Activated gamma-delta T cell treated with Interleukin-2 at 50 U/mL for 16 hours (primary cell): ENCODE results near the gene MRGPRE.

Experiments used
- DNase-seq: peaks from one replicate; pipeline ENCODE4 v3.0.0-alpha.2; 2020

The MRGPRE gene

DNA sequence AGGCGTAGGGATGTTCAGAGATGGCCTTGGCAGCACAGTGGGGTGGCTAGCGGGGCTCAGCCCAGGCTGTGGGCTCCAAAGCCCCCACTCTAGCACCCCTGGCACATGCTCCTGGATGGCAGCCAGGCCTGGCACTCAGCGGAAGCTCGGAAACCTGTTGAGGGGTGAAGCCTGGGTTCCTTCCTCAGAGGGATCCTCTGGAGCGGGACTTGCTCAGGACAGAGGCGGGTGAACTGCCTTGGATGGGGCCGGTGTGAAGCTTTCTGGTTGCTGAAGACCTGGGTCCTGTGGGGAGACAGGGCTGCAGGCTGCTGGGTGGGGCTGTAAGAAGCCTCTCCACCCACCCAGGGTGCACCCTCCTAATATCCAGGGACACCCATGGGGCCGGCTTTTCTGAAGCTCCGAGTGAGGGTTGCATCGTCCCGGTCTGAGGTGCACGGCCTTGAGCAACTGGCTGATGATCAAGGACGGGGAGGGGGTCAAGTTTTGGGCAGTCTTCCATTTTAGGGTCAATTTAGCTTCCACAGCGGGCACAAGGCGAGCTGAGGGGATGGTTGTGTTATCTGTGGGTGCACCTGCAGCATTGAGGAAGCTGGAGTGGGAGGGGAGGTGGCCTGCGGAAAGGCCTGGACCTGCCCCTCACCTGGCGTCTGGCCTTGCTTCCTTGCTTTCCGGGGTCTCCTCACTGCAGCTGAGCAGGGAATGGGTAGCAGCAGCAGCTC, 5.2 kb downstream of the MRGPRE start:
- DNase-seq: no peak

DNA sequence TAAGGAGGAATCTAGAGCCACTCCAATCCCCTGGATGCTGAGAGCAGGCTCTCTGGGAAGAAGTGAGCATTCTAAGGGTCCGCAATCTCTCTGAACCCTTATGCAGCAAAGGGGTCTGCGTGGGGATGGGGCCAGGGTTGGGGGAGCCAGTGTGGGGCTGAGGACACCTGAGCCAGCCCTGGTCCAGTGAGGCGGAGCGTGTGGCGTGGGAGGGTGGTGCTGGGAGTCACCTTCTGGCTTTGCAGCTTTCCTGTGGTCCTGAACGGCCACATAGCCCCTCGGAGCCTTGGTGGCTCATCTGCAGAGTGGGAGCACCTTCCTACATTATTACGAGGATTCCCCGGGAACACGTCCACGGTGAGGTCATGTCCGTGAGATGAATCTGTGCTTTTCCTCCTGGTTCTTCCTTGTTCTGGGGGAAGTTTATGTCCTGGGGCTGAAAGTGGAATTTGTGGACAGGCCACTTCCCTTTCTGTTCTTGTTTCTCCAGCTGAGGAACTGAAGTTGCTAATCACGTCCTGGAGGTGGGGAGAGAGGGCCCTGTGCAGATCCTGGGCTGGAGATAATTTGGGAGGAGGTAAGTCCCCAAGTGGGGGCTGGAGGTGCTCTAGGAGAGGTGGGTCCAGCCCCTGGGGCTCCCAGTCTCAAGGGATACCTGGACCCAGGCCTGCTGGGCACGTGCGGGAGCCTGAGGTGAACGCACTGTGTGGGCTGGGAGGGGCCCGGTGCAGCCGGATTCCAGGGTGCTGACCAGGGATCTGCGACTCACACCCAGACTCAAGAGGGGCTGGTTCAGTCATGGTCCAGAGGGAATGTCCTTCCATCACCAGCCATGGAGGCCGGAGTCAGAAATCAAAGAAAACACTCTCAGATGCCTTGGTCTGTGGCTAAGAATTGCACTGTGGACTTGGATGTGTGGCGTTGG, 6.1 kb downstream of the MRGPRE start:
- no peak for DNase-seq

DNA sequence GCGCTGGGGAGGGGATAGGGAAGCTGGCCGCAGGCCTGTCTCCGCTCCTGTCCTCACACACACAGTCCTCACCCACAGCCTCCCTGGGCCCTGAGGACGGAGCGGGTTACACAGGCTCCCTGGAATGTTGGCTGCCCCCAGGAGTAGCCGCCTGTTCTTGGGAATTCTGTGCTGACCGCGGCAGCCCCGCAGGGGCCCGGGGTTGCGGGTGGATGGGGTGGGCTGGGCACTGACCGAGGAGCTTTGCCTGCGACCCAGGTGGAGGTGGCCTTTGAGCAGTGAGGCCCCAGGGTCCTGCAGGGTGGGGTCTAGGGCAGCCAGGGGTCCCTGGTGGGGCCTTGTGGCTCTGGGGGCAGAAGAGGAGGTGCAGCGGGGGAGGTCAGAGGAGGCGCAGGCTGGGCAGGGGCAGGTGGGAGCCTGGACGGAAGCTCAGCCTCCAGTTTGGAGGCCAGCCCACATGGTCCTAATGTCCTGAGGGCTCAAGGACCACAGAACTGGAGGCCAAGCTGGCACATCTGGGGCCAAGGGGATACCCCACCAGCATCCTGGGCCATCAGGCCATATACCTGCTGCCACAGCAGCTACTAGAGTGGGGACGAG, 7.0 kb downstream of the MRGPRE start:
- no peak for DNase-seq

DNA sequence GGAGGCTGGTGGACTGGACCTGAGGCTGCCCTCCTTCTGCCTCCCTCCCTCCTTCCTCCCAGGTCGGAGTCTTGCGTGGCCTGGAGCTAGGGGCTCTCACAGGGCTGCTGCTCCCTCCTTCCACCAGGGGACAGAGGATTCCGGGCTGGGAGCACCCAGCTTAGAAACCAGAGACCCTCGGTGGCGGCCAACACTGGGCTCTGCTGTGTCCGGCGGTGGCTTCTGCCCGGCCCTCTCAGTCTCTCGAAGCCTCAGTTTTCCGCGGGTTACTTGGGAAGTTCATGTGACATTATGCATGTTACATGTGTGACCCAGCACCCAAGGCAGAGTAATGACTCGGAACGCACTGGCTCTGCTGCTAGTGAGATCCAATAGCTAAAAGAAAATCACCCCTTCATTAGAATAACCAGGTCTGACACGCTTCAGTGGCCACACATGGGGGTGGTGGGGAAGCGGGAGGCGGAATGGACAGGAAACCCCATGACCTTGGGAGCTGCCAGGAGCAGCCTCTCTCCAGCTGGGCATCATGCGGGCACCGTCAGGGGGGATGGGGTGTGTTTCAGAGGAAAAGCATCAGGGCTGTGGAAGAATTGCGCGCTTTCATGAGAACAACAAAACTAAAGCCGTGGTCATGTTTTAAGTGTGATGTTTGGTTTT, 7.7 kb downstream of the MRGPRE start:
- DNase-seq: no peak

DNA sequence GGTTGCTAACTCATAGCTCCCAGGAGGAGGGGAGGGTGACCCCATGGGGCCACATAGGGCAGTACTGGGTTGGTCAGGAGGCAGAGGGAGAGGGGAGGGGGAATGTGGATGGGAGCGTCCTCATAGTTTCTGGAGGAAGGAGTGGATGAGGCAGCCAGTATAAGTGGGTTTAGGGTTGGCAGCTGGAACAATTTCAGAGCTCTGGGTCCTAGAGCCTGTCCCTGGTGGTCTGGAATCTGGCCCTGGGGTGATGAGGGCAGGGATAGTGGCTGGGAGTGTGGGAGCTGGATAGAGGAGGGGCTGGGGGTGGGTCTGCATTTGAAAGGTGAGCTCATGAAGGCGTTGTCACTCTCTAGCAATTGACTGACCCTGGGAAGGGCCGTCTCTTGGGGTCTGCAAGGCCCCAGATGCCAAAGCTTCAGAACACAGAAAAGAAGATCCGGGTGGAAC, 8.3 kb downstream of the MRGPRE start:
- DNase-seq: no peak

DNA sequence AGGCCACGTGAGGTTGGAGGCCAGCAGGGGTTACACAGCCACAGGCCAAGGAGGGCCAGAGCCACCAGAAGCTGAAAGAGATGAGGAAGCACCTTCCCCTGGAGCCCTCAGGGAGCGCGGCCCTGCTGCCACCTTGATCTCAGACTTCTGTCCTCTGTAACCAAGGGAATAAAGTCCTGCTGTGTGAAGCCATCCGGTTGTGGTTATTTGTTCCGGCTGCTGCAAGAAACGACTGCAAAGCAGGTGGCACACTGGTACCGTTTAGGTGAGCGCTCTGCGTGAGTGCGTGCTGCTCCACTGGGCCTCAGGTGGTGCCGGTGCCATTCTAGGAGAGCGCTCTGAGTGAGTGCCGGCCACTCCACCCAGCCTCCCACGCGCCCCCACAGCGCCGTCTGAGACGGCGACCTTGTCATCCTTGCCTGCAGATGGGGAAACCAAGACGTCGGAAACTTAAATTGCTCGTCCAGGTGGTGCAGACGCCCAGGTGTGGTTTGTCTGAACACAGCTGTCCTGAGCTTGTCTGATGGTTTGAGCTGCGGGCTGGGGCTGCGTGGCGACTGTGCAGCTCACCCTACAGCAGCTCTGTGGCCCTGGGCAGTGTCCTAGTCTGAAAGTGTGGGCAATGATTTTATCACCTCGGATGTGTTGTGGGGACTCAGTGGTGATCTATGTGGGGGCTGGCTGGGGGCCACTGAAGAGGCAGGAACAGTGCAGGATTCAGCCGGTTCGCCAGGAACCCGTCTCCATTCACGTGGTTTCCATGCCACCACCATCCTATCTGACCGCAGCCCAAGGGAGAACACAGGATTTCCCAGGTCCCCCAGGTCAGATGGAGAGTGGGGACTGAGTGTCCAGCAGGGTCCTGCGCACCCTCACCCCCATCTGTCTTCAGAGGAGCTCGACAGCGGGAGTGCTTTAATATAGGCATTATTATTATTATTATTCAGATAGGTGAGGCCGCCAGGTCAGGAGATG, 9.0 kb downstream of the MRGPRE start:
- no peak for DNase-seq

DNA sequence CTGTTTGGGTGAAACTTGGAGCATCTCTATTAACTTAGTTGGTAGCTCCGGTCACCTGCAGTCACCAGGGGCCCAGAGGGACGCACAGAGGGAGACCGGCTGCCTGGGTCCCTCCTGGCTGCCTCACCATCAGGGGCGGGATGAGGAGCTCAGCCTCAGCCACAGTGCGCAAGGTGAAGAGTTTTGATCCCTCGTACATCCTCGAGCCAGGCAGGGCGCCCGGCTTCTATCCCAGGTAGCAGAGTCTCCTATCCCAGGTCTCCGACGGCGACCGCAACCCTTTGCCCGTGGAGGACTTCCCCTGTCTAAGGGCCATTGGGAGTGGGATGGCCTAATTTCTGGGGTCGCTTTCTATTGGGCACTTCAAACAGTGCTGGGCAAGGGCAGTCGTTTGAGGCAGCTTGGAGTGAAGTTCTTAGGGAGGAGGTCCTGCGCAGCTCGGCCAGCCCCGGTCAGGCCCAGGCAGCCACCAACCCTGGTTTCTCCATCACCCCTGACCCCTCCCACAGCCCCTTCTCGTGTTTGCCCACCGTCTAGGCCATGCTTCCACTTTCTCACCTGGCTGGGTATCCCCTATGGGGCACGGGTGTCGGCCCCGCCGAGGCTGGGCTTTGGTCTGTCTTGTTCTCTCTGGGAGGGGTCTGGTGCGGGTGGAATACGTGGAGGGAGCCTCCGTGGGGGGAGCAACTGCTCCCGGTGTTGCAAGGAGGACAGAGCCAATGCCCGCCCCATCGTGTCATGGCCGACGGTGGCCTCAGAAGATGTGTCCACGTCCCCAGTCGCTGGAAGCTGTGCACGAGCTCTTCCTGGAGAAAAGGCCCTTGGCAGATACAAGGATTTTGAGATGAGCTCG, 10.0 kb downstream of the MRGPRE start:
- DNase-seq: no peak

DNA sequence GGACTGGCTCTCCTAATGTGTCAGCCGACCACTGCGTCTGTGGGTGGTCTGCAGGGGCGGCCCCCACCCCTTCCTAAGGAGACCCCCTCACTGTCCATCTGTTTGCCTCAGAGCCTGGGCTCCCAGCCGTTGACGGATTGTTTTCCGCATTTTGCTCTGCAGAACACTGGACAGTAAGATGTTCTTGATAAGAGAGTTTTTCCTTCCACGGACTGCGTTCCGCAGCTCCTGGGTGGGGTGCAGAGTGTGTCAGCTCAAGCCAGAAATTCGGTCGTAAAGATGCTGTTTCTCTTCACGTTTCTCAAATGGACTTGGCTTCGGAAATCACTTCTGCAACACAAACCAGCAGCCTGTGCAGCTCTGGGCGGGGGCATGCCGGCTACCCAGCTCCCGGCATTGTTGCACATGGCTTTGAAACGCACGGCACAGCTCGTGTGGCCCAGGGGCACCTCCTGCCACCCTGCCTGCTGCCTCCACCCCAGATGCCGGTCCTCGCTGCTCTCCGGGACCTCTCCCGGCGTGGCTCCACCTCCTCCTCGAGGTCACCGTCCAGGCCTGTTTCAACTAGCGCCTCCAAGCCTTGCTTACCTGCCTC, 10.7 kb downstream of the MRGPRE start:
- DNase-seq: no peak

DNA sequence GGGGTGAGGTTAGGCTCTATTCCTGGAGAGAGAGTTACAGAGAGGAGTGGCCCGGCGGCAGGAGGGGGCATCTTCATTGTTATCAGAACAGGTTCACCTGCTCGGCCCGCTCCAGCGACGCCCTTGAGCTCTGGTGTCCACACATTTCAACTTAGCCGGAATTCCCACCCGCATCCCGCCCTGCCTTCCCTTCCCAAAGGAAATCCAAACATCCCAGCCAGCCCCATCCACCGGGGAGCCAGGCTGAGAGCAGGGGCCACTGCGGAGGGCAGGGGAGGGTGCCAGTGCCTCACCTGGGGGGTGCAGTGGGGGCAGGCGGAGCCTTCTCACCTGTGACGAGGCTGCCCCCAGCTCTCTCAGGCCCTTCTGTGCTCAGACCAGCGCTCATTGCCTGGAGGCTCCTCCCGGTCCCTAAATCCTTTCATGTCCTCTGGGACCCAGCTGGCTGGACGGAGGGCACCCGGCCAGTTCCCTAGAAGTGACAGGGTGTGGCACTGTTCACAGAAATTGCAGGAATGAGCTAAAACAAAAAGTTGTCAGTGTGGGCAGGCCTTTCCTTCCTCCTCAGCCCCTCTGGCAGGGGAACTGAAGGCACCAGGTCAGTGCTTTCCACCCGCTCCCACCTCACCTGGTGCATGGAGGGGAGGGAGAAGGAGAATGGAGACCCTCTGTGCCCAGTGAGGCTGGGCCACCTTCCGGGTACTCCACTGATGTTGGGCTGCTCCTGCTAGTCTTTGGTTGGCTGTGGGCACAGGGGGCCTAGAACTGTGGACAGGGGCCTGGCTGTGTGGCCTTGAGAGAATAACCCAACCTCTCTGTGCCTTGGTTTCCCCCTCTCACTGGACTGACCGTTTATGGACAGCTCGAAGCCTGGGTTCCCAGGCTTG, 11.5 kb downstream of the MRGPRE start:
- DNase-seq: no peak

DNA sequence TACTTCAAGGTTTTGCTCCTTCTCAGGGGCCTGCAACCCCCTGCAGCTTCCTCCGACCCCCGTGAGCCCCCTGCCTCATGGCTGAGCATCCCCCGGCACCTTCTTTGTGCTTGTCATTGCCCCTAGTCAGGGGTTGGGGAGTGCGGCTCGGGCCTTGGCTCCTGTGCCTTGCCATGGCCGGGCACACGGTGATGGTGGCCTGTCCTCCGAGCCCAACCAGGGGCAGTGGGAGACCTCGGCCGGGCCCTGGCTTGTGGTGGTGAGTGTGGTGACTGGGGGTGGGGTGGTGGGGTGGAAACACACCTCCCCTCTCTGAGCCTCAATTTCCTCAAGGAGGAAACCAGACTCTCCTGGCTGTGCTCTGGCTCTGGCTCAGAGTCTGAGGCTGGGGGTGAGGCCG, 12.1 kb downstream of the MRGPRE start:
- DNase-seq: no peak

DNA sequence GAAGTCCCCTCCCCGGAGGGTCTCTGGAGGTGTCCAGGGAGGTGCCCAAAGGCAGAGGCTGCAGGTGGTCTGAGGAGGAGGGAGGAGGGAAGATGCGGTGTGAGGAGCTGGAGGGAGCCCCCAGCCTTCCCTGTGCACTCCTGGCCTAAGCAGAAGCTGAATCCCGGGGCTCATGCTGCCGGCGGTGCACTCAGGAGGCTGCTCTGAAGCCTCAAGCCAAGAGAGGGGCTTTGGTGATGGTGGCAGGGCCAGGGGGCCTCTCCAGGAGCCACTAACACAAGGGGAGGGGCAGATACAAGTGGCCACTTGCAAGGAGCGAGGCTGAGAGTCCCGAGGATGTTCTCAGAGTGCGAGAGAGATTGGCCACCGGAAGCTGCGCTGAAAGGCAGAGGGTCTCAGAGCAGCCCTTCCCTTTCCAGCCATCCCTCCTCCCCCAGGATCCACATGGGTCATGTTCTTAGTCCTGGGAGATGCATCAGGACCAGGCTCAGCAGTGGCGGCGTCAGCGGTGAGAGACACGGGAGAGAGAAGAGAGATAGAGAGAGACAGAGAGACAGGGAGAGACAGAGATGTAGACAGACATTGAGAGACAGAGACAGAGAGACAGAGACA, 12.8 kb downstream of the MRGPRE start:
- no peak for DNase-seq

DNA sequence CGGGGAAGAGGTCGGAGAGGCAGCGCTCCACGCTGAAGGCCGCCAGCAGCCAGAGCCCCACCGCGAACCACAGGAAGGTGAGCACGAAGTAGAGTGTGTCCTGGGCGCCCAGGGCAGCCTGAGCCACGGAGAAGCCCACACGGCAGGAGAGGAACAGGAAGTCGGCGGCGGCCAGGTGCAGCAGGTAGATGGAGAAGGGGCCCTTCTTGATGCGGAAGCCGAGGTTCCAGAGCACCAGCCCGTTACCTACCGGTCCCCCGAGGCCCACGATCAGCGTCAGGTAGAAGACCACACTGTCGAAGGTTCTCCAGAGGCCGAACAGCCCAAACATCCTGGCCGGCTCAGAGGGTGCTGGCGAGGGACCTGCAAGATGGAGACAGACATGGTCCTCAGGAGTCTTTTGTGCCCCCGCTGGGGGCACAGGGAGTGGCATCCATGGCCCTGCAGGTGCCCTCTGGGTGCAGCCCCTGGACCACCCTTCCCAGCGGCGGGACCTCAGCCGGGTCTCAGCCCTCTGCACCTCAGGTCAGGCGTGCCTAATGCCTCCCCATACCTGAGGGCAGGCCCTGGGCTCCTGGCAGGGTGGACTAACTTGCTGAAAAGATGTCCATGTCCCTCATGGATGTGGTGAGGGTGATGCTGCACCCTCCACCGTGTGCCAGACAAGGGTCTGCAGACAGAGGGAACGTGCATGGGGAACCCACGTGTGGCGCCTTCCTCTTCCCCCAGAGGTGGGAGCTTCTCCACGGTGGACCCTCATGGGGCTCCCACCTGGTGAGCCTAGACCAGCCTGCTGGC, 13.5 kb downstream of the MRGPRE start, which contains the start of gene MRGPRG:
Gene MRGPRG (minus strand): TSS at position 331 of the 798 bp plus-strand sequence. CDS start 0 bp downstream, at position 331.
- DNase-seq: no peak

DNA sequence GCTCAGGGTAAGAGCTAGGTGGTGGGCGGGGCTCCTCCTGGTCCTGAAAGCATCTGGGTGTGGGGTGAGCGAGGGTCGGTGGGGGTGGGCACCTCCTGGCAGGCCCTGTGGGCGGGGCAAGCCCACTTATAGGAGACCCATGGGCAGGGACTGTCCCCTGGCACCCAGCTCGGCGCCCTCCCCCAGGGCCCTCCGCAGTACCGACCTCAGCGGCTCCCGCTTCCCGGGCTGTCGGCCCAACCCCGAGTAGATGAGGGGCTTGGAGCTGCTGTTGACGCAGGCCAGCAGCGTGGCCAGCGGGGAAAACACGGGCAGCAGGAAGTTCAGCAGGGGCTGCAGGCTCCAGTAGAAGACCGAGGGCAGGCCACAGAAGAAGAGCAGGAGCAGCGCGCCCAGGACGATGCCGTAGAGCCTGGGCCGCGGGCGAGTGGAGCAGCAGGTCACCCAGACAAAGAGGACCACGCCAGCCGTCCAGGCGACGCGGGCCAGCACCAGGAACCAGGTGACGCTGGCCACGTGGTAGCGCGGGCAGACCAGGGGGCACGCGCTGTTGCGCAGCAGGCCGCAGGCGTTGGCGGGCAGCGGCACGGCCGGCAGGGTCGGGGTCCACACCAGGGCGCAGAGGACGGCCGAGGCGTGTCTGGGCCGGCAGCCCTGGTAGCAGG, 14.3 kb downstream of the MRGPRE start:
- no peak for DNase-seq

DNA sequence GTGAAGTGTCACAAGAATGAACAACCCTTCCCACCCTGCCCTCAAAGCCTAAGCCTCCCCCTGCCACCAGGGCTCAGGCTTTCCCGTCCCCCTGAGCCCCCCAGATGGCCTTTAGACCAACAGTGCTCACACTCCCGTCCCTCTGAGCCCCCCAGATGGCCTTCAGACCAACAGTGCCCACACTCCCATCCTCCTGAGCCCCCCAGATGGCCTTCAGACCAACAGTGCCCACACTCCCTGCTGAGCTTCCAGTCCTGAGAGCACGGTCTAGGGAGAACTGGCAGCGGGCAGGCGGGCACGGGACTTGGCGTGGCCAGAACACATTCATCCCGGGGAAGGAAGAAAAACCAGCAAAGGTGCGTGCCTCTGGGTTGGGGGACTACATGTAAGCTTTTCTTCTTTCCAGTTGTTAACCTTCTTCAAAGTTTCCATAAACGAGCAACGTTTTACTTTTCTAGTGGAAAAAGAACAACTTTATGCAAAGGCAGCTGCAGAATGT, 16.1 kb downstream of the MRGPRE start:
- no peak for DNase-seq

DNA sequence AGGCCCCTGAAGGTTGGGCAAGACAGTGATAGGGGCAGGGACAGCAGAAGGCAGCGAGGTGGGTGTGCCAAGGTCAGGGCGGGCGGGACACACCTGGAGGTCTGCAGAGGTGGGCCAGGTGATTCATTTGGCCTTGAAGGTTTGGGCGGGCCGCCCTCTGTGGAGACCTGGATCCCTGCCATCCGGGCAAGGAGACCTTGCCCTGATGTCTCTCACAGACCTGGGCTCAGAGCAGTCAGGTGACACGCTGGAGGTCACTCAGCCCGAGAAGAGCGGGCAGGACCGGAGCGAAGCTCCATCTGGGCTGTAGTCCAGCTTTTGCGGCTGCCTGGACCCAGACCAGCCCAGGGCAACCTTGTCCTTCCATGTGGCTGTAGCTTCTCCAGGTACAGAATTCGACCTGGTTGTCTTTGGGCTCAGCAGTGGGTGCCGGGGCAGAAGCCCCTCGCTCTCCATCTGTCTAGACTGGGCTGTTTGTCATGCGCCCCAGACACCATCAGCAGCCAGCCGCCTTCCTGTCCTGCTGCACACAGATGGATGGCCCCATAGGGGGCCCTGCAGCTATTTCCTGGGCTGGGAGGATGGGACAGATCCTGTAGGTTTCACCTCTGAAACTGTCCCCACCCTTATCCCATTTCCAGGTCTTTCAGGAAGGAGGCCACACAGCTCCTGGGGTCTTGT, 16.7 kb downstream of the MRGPRE start:
- DNase-seq: no peak

DNA sequence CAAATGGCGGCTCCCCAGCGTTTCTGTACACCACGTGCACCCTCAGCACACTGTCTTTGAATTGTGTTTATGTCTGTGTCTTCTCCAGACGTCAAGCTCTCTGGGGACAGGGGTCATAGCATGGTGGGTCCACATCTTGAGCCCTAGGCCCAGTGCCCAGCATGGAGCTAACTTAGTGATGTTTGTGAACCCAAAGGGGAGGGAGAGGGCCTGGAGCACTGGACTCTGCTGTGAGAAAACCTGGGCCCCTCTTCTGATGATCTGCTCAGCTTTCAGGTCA, 17.9 kb downstream of the MRGPRE start:
- no peak for DNase-seq
